Measurements from ENCODE around the gene SRMS. TPM values are rescaled to one million over a fixed set of nuclear protein-coding genes. Genes with fewer than 3 reads are reported as not detected.

Gene SRMS
- total RNA-seq, 1 experiment from 2014 or later = 0.79 TPM

DNA sequence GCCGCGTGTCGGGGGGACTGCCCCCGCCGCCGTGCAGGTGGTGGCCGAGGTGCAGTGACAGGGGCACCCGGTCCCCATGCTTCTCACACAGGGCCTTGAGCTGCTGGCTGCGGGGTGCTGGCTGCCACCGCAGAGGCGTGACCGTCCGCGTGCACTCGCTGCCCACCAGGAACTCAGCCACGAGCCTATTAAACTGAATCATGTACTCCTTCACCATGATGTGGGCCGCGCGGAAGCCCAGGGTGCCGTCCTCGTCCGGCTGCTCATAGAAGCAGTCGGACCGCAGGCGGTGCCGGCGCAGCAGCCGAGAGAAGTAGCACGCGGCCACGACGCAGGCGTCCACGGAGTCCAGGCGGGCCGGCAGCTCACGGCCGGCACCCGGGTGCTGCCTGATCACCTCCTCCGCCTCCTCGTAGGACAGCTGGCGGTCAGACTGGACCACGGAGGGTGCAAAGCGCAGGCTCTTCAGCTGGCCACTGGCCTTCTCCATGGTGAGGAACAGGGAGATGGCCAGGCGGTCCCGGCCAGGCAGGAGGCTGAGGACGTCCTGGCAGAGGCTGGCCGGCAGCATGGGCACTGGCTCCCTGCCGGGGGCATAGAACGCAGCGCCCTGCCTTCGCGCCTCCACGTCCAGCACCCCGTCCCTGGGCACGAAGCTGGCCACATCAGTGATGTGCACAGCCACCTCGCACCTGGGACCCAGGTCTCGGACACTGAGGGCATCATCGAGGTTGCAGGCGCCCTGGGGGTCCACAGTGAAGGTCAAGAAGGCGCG is 16.7 kb upstream of the SRMS start:
- H3K27ac Mint-ChIP-seq = no peak overlapping the region
- H4K8ac ChIP-seq (replicated peaks; ENCODE audit: insufficient read length, low read depth, low read length) = no peak overlapping the region
- no peak overlapping the region for H4K5ac ChIP-seq (ENCODE audit: insufficient read length, low read depth, low read length)
- H3K79me2 ChIP-seq (ENCODE audit: insufficient read depth, low read length) = no peaks in the 10 kb centered on the region
- no peak overlapping the region for H2BK20ac ChIP-seq (ENCODE audit: low read depth, low read length, poor library complexity, severe bottlenecking)
- no peak for DNase-seq
- H4K91ac ChIP-seq (ENCODE audit: insufficient read length, low read depth, low read length) = no peak overlapping the region
- H3K4me1 ChIP-seq (ENCODE audit: insufficient read depth, low read length) = no peaks in the 10 kb centered on the region
- H3K18ac ChIP-seq (ENCODE audit: insufficient read length, low read depth, low read length) = no peak overlapping the region
- TF ChIP-seq, protein P1, sequence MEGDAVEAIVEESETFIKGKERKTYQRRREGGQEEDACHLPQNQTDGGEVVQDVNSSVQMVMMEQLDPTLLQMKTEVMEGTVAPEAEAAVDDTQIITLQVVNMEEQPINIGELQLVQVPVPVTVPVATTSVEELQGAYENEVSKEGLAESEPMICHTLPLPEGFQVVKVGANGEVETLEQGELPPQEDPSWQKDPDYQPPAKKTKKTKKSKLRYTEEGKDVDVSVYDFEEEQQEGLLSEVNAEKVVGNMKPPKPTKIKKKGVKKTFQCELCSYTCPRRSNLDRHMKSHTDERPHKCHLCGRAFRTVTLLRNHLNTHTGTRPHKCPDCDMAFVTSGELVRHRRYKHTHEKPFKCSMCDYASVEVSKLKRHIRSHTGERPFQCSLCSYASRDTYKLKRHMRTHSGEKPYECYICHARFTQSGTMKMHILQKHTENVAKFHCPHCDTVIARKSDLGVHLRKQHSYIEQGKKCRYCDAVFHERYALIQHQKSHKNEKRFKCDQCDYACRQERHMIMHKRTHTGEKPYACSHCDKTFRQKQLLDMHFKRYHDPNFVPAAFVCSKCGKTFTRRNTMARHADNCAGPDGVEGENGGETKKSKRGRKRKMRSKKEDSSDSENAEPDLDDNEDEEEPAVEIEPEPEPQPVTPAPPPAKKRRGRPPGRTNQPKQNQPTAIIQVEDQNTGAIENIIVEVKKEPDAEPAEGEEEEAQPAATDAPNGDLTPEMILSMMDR (conservative IDR thresholded peaks at IDR 0.05) = no peak
- no peak overlapping the region for H3K4me3 Mint-ChIP-seq
- H3T11ph ChIP-seq (ENCODE audit: low read length) = no peak overlapping the region
- no peak overlapping the region for H2BK120ac ChIP-seq (ENCODE audit: low read depth, low read length, poor library complexity, severe bottlenecking)
- H3K27ac ChIP-seq (ENCODE audit: insufficient read length, low read depth, low read length) = no peak overlapping the region
- no peak overlapping the region for H3K4ac ChIP-seq (ENCODE audit: low read depth, low read length)
- no peak overlapping the region for H2BK12ac ChIP-seq (ENCODE audit: insufficient read length, low read depth, low read length)
- H3K9me3 ChIP-seq (ENCODE audit: control insufficient read depth, low read depth, low read length) = no peaks in the 10 kb centered on the region
- no peaks in the 10 kb centered on the region for H3K9me3 Mint-ChIP-seq
- no peaks in the 10 kb centered on the region for H3K4me1 Mint-ChIP-seq
- no peaks in the 10 kb centered on the region for H3K27me3 Mint-ChIP-seq (ENCODE audit: low read depth)
- no peak overlapping the region for H2AK5ac ChIP-seq (ENCODE audit: insufficient read length, low read length)
- H2BK5ac ChIP-seq (ENCODE audit: insufficient read length, low read length) = no peak overlapping the region
- H3K27me3 ChIP-seq (ENCODE audit: insufficient read depth, low read length) = no peaks in the 10 kb centered on the region
- H3K56ac ChIP-seq (ENCODE audit: insufficient read length, low read depth, low read length) = no peak overlapping the region
- WGBS (ENCODE audit: extremely low coverage, insufficient read length, low lambda C conversion rate) = no CpG with 5 or more reads among the region's 62 CpGs
- H3K9ac ChIP-seq (ENCODE audit: extremely low read depth, insufficient read length, low read length) = no peak overlapping the region
- H3K14ac ChIP-seq (ENCODE audit: insufficient read depth, low read length) = no peak overlapping the region
- no peak overlapping the region for H2BK15ac ChIP-seq (ENCODE audit: low read depth, low read length)
- no peak overlapping the region for H3K4me2 ChIP-seq (ENCODE audit: insufficient read depth, insufficient read length, low read length)
- H3K36me3 Mint-ChIP-seq (ENCODE audit: insufficient read depth in 1 of 3, low read depth in 3 of 3) = peaks cover 3 to 6% (median 5%) of the 10 kb centered on the region in 3 experiments; a peak in 6 of 7 replicates
- H3K23ac ChIP-seq (ENCODE audit: insufficient read length, low read depth, low read length) = no peak overlapping the region
- H4K20me1 ChIP-seq (ENCODE audit: control insufficient read depth, insufficient read depth, insufficient read length) = no peaks in the 10 kb centered on the region
- H3K23me2 ChIP-seq (ENCODE audit: insufficient read length, low read depth, low read length, poor library complexity, severe bottlenecking) = no peaks in the 10 kb centered on the region
- no peak overlapping the region for H2AFZ ChIP-seq (ENCODE audit: low read length)
- H3K79me1 ChIP-seq (ENCODE audit: insufficient read depth, low read depth, low read length, poor library complexity, severe bottlenecking) = no peaks in the 10 kb centered on the region

All from H9 (cell line).